GM21367 (cell line): ENCODE data around the gene PTCHD1.

Experiments
- ATAC-seq: cut with Tn5 transposase; IDR thresholded peaks from one replicate; pipeline ENCODE4 v1.9.1; 2021; ENCODE audit not compliant: unreplicated experiment

PTCHD1 gene

DNA sequence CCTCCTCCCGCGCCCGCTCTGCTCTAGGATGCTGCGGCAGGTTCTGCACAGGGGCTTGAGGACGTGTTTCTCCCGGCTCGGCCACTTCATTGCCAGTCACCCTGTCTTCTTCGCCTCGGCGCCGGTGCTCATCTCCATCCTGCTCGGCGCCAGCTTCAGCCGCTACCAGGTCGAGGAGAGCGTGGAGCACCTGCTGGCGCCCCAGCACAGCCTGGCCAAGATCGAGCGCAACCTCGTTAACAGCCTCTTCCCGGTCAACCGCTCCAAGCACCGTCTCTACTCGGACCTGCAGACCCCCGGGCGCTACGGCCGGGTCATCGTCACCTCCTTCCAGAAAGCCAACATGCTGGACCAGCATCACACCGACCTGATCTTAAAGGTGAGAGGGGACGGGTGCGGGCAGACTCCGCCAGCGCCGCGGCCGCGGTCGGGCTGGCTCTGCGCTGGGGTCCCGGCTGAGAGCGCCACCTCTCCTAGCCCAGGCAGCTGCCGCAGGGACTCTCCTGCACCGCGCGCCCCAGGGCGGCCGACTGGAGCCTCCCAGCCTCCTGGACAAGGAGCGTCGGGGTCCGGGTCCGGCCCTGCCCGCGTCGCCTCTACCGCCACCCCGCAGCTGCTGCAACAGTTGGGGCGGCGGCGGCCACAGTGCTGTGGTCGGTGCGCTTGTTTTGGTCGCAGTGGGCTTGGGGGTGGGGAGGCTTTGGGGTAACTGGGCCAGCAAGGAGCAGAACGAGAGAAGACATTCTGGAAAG is at the start of gene PTCHD1:
PTCHD1 (plus strand) TSS at position 2 of the 752 bp plus-strand sequence; CDS start at position 29, 27 bp downstream.
- ATAC-seq: no peak

DNA sequence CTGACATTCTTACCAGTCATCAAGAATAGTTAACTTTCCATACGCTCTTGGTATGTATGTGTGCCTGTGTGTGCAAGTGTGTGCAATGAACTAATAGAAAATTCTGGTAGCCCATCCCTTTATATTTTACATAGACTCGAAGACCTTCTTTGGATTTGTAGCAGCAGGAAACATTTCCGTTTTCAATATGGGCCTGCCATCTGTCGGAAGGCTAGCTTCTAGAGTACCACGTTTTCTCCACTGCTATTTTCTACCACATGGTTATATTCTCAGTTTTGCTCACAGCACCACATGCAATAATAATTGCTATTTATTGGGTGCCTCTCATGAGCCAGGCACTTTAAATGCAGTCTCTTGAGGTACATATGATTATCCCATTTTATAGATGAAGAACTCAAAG is 47.9 kb upstream of the PTCHD1 start:
- no peak for ATAC-seq

DNA sequence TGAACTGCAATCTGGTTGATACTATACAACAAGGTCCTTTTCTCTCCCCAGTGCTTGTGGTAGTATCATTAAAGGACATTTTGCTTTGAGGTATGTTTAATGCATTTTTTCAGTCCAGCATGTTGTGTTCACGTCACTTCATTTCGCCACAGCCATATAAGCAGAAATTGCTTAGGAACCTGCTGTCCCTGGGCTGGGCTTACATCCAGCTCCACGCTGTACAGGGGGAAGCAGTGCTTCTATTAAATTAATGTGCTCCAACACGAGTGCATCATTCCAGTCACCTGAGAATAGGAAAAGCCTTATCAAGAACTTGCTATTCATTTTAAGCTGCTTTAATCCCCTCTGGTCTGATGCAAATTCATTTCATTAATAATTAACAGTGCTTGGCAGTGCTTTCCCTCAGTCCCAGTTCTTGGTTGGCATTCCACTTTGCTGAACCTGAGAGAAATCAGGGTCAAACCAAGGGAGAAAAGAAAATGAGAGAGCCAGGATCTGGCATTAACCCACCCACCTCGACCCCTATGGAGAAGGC is 47.4 kb upstream of the PTCHD1 start:
- ATAC-seq: no peak

DNA sequence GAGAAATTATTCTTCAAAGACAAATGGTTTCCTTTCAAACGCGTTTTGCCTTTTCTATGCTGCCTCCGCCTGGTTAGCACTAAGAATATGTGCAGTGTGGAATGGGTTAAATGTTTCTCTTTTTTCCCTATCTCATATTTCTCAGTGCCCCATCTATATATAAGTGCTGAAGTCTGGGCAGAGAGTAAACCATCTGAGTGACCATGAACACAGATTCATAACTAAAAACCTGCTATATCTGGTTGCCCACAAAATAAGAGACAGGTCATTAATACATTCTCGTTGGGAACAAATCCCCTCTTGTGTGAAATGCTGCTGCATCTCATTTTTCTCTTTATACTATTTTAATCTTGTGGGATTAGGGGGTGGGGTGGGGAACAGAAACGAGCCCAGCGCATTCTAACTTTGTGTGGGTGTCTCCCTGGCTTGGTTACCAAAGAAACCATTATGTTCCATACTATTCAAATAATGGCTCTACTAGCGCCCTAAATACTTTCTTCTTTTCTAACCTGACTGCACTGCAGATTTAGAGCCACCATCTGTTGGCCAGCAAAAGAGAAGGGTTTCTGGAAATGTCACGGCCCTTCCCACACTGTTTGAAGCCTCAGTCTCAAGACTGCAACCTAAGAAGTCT is 42.2 kb upstream of the PTCHD1 start:
- ATAC-seq: no peak

DNA sequence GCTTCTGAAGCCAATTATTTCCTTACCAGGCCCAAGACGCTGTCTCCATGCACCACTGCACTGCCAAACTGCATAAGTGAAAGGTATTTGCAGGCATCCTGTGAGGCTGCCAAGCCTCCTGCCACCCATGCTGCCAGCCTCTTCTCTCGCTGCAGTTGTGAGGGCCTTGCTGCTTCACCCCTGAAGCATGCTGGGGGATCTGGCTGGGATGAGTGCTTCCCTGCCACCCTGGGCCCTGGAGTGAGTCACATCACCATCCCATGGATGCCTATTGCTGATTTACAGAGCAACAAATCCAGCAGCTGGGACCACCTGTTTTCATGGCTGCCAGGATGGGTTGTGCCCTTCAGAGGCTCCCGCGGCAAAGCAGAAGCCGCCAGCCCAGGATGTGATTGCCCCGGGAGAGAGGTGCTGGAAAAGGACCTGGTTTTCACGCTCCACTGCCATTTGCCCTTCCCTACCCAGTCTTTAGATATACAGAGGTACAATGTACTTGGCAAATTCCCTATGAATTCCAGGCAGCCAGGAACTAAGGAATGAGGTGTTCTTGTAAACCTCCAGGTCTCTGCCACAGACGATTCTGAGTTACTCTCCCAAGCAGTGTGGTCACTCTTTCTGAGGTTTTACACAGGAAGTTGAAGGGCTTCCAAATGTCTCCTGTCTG is 41.5 kb upstream of the PTCHD1 start:
- ATAC-seq: no peak

DNA sequence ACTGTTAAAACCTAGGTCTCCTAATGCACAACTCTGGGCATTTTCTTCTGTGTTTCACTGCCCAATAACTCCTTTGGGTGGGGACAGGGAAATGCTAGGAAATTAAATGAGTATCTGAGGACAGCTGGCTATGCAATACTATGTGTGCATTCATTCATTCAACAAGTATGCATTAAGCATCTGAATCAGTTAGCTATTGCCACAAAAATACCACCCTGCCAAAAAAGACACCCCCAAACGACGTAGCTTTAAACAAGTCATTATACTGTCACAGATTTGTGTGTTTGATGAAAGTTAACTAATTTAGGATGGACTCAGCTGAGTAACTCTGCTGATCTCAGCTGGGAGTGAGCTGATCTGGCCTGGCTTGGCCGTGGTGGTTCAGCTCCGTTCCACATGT is 29.8 kb upstream of the PTCHD1 start:
- ATAC-seq: no peak

DNA sequence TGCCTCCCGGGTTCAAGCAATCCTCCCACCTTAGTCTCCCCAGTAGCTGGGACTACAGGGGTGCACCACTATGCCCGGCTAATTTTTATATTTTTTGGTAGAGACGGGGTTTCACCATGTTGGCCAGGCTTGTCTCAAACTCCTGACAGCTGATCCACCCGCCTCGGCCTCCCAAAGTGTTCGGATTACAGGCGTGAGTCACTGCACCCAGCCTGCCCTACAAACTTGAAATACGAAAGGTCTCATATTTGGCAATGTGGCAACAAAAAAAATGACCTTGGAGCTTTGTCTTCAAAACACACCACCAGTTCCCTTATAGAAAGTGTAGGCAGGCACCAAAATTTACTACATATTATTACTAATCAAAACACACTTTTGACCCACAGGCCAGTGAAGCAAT is 22.9 kb upstream of the PTCHD1 start:
- ATAC-seq: no peak

DNA sequence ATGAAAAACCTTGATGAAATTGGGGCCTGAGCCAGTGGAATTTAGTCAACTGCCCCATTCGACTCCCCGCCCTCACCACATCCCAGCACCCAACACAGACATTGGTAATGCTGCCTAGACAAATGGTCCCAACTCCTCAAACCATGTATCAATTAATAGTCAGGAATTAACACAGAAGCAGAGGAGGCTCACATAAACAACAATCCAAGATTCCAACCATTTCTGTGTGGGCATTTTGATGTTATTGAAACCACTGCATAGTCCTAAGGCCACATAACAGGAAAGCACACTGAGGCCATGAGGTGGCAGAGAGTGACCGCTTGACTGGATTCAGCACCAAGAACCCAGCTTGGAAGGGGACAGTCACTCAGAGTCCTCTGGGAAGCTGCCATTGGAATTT is 22.5 kb upstream of the PTCHD1 start:
- ATAC-seq: no peak

DNA sequence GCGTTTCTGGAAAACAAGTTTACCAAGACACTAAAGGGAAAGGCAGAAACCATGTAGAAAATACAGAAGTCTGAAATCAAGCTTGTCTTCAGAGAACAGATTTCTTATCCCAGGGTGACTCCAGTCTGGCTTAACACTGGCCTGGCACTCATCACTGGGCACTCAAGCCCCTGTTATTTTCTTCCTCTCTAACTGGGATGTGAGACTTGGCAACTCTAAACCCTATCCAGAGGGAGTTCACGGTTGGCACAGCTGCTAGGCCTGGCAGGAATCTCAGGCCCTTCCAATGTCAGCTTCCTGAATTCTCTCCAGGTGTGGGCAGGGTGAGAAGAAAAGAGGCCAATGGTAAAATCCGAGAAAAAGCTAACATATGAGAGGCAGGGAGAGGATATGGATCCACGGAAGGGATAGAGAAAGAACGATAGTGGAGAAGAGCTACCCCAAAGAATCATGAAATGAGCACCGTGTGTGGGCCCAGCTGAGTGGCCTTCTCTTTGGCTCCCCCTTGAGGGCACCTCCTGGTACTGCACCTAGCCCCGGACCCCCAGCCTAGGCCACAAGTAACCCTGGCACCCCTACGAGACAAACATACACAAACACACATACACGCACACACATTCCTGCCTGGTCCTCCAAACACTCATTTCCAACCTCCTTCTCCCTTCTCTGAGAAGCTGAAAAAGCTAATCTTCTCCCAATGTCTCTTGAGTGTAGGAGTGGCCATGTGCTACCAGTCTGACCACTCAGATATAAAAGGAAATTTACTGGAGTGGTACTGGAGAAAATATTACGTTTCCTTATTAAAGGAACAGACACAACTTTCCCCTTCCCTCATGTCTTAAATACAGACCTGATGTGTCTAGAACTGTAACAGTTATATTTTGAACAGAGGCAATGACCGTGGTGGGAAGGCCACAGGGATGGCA is 16.6 kb upstream of the PTCHD1 start:
- peak; percentile 62 for ATAC-seq

DNA sequence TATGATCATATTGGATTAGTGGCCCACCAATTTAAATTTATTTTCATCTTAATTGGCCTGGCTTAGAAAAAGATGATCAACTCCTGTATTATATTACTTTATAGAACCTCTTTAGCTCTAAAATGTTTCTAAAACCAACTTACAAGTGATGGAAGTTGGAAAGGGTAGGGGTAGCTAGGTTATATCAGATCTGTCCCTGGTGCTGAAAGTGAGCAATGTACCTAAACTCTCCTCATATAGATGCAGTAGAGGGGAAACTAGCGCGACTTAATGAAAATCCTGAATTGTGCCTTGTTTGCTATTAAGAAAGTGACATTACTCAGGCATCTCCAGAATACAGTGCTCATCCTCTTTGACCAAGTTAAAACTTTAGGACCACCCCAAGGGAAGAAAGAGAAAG is 7.5 kb upstream of the PTCHD1 start:
- no peak for ATAC-seq

DNA sequence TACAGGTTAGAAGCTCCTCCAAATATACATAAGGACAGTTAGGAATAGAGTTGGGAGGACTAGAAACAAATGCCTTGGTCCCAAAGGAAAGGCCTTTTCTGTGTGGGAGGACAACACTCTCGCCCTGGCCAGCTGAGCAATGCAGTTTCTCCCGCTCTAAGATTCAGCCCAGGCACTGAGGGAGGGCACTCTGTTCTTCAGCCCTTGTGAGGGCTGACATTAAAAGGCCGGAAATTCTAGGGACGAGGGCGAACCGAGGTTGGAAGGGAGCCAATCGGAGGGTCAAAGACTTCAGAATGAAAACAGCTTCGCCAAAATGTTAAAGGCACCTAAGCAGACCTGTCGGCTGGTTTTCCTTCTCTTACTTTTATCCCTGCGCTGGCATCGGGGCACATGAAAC is 2.9 kb upstream of the PTCHD1 start:
- ATAC-seq: no peak

DNA sequence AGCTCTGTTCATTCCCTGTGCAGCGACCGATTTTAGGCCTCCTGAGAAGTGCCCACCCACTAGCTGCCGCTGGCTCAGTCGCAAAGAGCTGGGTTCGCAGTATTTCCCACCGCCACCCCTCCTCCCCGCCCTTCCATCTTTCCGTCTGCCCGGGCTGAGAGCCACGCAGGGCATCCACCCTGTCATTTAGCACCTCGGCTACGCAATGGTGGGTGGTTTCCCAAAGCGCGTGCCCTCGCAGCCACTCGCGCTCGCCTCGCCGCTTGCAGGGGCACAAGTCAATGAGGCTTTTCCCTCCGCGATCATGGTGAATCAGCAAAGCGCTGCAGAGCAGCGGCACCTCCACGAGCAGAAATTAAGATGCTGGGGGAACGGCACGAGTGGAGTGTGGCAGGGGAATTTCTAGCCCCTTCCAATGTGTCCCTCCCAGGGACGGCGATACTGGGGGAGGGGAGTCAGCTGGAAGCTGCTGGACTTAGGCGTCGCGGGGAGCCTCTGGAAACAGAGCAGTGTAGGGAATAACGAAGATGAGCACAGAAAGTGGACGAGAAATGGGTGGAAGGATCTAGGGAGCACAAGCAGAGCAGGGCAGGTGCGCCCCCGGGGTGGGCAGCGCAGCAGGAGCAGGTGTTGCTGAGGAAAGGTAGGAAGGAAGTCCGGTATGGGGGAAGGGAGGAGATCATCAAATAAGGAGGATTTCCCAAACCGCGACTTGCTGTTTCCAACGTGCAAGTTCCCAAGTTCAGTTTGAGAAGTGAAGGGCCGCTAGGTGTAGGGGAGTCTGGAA is 2.4 kb upstream of the PTCHD1 start:
- ATAC-seq: no peak

DNA sequence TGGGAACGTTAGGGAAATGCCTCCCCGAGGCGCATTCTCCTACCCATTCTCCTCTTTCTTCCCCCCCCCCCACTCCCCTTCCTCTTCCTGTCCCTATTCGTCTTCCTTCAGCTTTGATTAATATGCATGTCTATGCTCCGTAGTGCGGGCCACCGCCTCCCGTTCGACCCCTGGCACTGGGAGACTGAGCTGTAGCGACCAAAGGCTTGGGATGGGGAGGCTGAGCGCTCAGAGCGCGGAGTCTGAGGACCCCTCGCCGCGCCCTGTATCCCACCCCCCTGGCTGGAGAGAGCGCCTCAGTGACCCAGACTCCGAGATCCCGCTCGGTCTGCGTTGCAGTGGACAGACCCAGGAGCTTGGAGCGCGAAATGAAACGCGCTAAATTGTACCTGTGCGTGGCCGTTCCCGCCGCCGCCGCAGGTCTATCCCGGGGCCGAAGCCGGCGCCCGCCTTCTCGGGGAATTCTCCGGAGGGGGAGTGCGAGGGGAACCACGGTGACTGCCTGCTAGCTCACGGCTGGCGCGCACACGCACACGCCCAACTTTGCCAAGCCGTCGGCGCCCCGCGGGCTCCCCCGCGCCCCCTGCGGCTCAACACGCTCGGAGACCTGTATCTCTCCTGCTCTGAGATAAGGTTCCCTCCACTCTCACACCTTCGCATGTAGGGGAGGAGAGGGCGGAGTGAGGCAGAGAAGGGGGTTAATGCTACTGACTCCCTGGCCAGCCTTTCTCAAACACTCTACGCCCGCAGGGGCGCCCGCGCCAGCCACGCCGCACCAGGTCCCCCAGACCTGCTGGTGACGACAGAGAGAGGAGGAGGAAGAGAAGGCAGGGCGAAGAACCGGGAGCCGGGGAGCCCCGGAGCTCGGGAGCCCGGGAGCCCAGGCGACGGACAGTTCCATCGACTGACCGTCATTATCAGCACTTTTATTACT is 1.5 kb upstream of the PTCHD1 start:
- no peak for ATAC-seq

DNA sequence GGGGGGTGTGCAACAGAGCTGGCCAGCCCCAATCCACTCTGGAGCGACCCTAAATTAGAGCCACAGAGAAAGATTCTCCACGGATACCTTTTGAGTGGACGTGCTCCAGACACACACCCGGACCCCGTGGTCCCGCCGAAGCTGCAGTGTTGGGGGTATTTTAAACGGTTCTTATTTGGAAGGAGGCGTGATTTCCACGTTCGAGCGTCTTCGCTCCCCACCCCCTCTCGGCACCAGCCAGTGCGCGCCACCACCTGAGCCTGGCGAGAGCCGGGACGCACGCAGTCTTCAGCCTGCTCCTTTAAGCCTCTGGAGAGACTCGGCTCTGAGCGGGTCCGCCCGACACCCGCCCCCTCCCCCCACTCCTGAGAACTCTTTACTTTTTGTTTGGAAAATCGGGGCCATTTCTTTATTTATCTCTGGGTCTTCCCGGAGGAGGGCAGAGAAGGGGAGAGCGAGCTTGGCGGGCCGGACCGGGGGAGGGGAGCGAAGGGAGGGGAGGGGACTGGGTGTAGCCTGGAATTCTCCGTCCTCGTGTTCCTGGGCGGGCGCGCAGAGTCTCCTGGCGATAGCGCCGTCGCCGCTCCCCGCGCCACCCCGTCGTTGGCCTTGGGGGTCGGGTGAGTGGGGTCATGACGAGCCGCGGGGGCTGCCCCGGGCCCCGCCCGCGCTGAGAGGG is 668 bp upstream of the PTCHD1 start:
- no peak for ATAC-seq

DNA sequence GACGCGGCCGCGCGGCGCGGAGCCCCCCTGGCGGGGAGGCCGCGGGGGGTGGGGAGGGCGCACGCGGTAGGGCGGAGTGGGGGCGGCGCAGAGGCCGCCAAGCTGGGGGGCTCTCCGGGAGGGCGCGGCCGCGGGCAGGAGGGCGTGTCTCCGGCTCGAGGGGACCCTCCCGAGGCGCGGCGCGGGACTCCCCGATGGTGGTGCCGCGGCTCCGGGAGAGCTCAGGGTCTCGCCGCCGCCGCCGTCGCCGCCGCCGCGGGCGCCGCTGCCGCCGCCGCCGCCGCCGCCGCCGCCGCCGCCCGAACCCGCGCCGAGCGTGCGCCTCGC is 165 bp upstream of the PTCHD1 start:
- no peak for ATAC-seq

DNA sequence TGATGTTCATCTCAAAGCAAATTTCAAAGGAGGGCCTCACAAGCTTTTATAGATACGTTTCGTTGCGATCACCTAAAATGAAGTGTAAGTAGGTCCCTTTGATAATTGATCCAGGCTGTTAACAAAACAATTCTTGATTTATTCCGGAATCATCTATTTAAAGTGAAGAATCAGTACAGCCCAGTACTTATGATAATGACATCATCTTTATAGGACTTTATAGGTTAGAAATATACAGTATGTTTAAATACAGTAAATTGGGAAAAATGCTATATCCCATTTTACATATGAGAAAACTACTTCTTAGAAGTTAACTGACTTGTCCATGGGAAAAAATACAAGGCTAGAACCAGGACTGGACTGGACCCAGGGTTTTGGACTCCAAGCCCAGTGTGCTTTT is 3.7 kb downstream of the PTCHD1 start:
- ATAC-seq: no peak

DNA sequence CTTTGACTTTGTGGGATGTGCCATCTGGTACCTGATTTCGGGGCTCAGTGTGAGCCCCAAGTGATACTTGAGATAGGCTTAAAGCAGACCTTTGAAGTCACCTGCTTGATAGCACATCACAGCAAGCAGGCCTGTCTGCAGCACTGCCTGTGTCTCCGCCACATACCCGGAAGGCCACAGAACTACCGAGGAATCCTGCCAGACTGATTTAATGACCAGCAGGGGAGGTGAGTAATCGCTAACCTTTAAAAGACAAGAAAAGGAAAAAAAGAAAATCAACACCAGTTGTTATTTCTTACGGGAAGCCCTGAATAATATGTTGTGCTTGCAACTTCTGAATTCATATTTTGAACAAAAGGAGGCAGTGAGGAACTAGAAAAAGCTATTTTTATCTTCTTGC is 6.8 kb downstream of the PTCHD1 start:
- no peak for ATAC-seq

DNA sequence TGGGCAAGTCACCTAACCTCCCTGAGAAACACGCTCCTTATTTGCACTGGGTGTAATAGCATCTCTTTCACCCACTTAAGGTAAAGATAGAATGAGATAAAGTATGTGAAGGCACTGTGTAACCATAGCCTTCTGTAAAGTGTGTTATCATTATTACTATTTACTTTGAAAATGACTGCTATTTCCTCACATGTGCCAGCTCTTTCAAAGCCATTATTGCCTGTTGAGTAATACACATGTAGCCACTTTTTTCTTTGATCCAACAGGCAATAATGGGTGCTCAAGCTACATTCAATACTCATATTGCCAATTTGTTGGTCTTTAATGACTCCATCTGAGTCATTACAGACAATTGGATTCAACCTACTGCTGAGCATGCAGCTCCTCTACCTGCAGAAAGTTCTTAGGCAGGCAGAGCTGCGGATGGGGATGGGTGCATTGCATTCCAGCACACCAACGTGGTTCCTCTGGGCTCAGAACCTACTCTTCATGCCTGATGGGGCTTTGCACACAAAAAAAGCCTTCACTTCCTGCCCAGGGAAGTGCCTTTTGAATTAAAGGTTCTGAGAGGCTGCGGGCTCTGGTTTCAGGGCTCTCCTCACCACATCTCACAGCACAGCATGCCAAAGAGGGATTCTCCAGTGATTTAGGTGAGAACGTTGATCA is 9.7 kb downstream of the PTCHD1 start:
- no peak for ATAC-seq
